Neural progenitor cell (in vitro differentiated cells): Measurements from ENCODE around the gene HOXD12. TPM values are rescaled to one million over a fixed set of nuclear protein-coding genes. Genes with fewer than 3 reads are reported as not detected.
A peak's percentile ranks its signal among the peaks of the same experiment; 100 is the strongest.

Experiments used
- DNase-seq: peaks from one replicate; pipeline ENCODE4 v3.0.0-alpha.2; 2016; ENCODE audit warnings: low spot score
- H2AFZ ChIP-seq: fragments of 200-600 bp; sonication (generic); replicated peaks from 2 replicates; pipeline ENCODE4 v1.6.1; 2016; ENCODE audit warnings: antibody characterized with exemption
- H3F3A ChIP-seq: fragments of 200-600 bp; sonication (generic); 2 replicates; pipeline ENCODE4 v1.6.1; 2016; ENCODE audit warnings: antibody characterized with exemption, low read depth
- H3K27ac ChIP-seq: fragments of 200-600 bp; sonication (generic); 2 replicates; pipeline ENCODE4 v1.5.1; 2016; ENCODE audit warnings: mild to moderate bottlenecking
- H3K27me3 ChIP-seq: fragments of 200-600 bp; sonication (generic); 2 replicates; pipeline ENCODE4 v1.6.1; 2016; ENCODE audit warnings: mild to moderate bottlenecking, moderate library complexity
- H3K36me3 ChIP-seq: fragments of 200-600 bp; sonication (generic); 2 replicates; pipeline ENCODE4 v1.5.1; 2016
- H3K4me1 ChIP-seq: fragments of 200-600 bp; sonication (generic); 2 replicates; pipeline ENCODE4 v1.6.1; 2016; ENCODE audit warnings: mixed run types
- H3K4me2 ChIP-seq: fragments of 200-600 bp; sonication (generic); 2 replicates; pipeline ENCODE4 v1.6.1; 2016
- H3K4me3 ChIP-seq: fragments of 200-600 bp; sonication (generic); 2 replicates; pipeline ENCODE4 v1.5.1; 2016
- H3K79me2 ChIP-seq: fragments of 200-600 bp; sonication (generic); 2 replicates; pipeline ENCODE4 v1.6.1; 2016; ENCODE audit warnings: low read depth
- H3K9ac ChIP-seq: fragments of 200-600 bp; sonication (generic); 2 replicates; pipeline ENCODE4 v1.6.1; 2016
- H3K9me3 ChIP-seq: fragments of 200-600 bp; sonication (generic); 2 replicates; pipeline ENCODE4 v1.5.1; 2016; ENCODE audit warnings: low read depth
- H4K20me1 ChIP-seq: fragments of 200-600 bp; sonication (generic); 2 replicates; pipeline ENCODE4 v1.6.1; 2016; ENCODE audit warnings: low read depth
- H3K27ac Mint-ChIP-seq: 3 replicates; pipeline ENCODE4 v1.8.0; 2021; ENCODE audit warnings: mixed read lengths
- H3K27me3 Mint-ChIP-seq: 2 replicates; pipeline ENCODE4 v1.8.0; 2022; ENCODE audit warnings: low read depth, mild to moderate bottlenecking, inconsistent platforms, moderate library complexity, mixed read lengths; ENCODE audit not compliant: insufficient read depth
- H3K36me3 Mint-ChIP-seq: 3 replicates; pipeline ENCODE4 v1.8.0; 2021; ENCODE audit warnings: mixed read lengths
- H3K4me1 Mint-ChIP-seq: 3 replicates; pipeline ENCODE4 v1.8.0; 2021; ENCODE audit warnings: mixed read lengths
- H3K4me3 Mint-ChIP-seq: 3 replicates; pipeline ENCODE4 v1.8.0; 2021; ENCODE audit warnings: mild to moderate bottlenecking, moderate library complexity, mixed read lengths
- H3K9me3 Mint-ChIP-seq: 3 replicates; pipeline ENCODE4 v1.8.0; 2020; ENCODE audit warnings: mixed read lengths
- CTCF ChIP-seq: fragments of 200-600 bp; sonication (generic); IDR thresholded peaks from 2 replicates; pipeline ENCODE4 v1.5.1; 2017; ENCODE audit warnings: antibody characterized with exemption, mild to moderate bottlenecking
- EZH2 ChIP-seq: fragments of 200-600 bp; sonication (generic); IDR thresholded peaks from 2 replicates; pipeline ENCODE4 v1.6.1; 2017; ENCODE audit warnings: antibody characterized with exemption, mild to moderate bottlenecking, moderate library complexity
- EZH2phosphoT487 ChIP-seq: fragments of 200-600 bp; sonication (generic); IDR thresholded peaks from 2 replicates; pipeline ENCODE4 v1.6.1; 2017; ENCODE audit warnings: antibody characterized with exemption
- total RNA-seq: library from RNA; depleted of rRNA; stranded (reverse); fragments of >200 nt; gene quantifications from 2 replicates; pipeline ENCODE4 v1.2.3, GENCODE V29; 2015; ENCODE audit warnings: low replicate concordance

HOXD12 gene
- total RNA-seq = not detected in 2 replicates

- Mint-ChIP-seq H3K4me1 (peaks cover 7% of the 10 kb centered on the region), H3K27ac (no peak within 1 kb of the TSS), H3K36me3 (no peaks in the 10 kb centered on the region), H3K27me3 (peaks cover 98% of the 10 kb centered on the region), H3K9me3 (peaks cover 6% of the 10 kb centered on the region), H3K4me3 (no peak within 1 kb of the TSS)
- Histone ChIP-seq H3K4me2 (peak within 1 kb of the TSS; percentile 30), H3K27ac (no peak within 1 kb of the TSS), H3K9ac (no peak within 1 kb of the TSS), H3F3A (no peaks in the 10 kb centered on the region), H3K27me3 (peaks cover 100% of the 10 kb centered on the region), H3K79me2 (no peaks in the 10 kb centered on the region), H3K9me3 (no peaks in the 10 kb centered on the region), H3K4me1 (no peaks in the 10 kb centered on the region), H2AFZ (no peak within 1 kb of the TSS), H3K4me3 (peak within 1 kb of the TSS; percentile 7), H4K20me1 (peaks cover 99% of the 10 kb centered on the region), H3K36me3 (no peaks in the 10 kb centered on the region)
- DNase-seq = no peak
- TF ChIP-seq EZH2 (peak; percentile 98), CTCF (no peak), EZH2phosphoT487 (peak; percentile 97)
Measured at GRCh38 chr2:176099728-176100546, at the start of gene HOXD12. HOXD12 (plus strand) TSS chr2:176099795; CDS start chr2:176099802, 7 bp downstream.

GRCh38 chr2:176056406-176056805 is 43.2 kb upstream of the HOXD12 start:
- TF ChIP-seq EZH2phosphoT487 (no peak), CTCF (no peak), EZH2 (no peak)
- Histone ChIP-seq H3K4me3 (no peak overlapping the region), H3K9me3 (no peaks in the 10 kb centered on the region), H3K36me3 (no peaks in the 10 kb centered on the region), H3K27me3 (peaks cover 77% of the 10 kb centered on the region), H3K9ac (no peak overlapping the region), H3K4me2 (no peak overlapping the region), H2AFZ (no peak overlapping the region), H3F3A (no peaks in the 10 kb centered on the region), H3K4me1 (no peaks in the 10 kb centered on the region), H3K27ac (no peak overlapping the region), H3K79me2 (no peaks in the 10 kb centered on the region), H4K20me1 (no peaks in the 10 kb centered on the region)
- Mint-ChIP-seq H3K4me1 (no peaks in the 10 kb centered on the region), H3K4me3 (no peak overlapping the region), H3K27ac (no peak overlapping the region), H3K36me3 (no peaks in the 10 kb centered on the region), H3K9me3 (no peaks in the 10 kb centered on the region), H3K27me3 (peaks cover 20% of the 10 kb centered on the region)
- no peak for DNase-seq

DNA sequence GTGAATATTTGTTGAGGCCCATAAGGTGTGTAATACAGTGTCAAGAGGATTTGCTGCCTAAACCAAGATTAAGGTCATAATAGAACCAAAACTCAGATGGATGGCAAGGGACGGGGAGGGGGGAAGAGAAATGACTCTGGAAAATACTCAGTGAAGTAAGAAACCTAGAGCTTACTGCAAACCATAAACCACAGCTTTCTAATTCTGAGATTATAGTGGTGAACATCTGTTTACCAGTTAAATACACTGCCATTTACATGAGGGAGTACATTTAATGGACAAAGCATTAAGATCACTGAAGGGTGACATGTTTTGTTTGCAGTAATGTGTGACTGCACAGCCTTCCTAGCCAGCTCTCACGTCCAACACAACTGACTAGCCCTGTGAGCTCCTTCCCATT is 35.6 kb upstream of the HOXD12 start:
- no peak for DNase-seq
- Histone ChIP-seq H2AFZ (no peak overlapping the region), H3K27me3 (peaks cover 100% of the 10 kb centered on the region), H3K79me2 (no peaks in the 10 kb centered on the region), H3K4me1 (peaks cover 12% of the 10 kb centered on the region), H3K36me3 (no peaks in the 10 kb centered on the region), H3K27ac (no peak overlapping the region), H3K4me3 (no peak overlapping the region), H3K4me2 (no peak overlapping the region), H4K20me1 (peaks cover 23% of the 10 kb centered on the region), H3K9ac (no peak overlapping the region), H3F3A (no peaks in the 10 kb centered on the region), H3K9me3 (no peaks in the 10 kb centered on the region)
- Mint-ChIP-seq H3K4me1 (peaks cover 13% of the 10 kb centered on the region), H3K36me3 (no peaks in the 10 kb centered on the region), H3K27ac (no peak overlapping the region), H3K9me3 (peaks cover 5% of the 10 kb centered on the region), H3K4me3 (no peak overlapping the region), H3K27me3 (peaks cover 55% of the 10 kb centered on the region)
- TF ChIP-seq CTCF = no peak
- TF ChIP-seq EZH2 = no peak
- no peak for TF ChIP-seq EZH2phosphoT487
